ENCODE data around the gene HDAC9.

DNA sequence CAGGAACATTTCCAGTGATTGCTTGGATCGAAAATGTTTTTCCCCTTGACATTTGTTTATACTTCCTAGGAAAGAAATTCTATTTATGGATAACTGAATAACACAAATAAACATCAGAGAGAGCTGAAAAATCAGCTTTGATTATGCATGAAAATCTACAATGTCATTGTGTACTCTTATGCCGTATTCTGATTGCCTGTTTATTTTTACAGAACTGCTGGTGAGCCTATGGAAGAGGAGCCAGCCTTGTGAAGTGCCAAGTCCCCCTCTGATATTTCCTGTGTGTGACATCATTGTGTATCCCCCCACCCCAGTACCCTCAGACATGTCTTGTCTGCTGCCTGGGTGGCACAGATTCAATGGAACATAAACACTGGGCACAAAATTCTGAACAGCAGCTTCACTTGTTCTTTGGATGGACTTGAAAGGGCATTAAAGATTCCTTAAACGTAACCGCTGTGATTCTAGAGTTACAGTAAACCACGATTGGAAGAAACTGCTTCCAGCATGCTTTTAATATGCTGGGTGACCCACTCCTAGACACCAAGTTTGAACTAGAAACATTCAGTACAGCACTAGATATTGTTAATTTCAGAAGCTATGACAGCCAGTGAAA is 500.4 kb downstream of the HDAC9 start:
- TF ChIP-seq, protein P1, sequence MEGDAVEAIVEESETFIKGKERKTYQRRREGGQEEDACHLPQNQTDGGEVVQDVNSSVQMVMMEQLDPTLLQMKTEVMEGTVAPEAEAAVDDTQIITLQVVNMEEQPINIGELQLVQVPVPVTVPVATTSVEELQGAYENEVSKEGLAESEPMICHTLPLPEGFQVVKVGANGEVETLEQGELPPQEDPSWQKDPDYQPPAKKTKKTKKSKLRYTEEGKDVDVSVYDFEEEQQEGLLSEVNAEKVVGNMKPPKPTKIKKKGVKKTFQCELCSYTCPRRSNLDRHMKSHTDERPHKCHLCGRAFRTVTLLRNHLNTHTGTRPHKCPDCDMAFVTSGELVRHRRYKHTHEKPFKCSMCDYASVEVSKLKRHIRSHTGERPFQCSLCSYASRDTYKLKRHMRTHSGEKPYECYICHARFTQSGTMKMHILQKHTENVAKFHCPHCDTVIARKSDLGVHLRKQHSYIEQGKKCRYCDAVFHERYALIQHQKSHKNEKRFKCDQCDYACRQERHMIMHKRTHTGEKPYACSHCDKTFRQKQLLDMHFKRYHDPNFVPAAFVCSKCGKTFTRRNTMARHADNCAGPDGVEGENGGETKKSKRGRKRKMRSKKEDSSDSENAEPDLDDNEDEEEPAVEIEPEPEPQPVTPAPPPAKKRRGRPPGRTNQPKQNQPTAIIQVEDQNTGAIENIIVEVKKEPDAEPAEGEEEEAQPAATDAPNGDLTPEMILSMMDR (conservative IDR thresholded peaks at IDR 0.05; ENCODE audit: low read length): no peak
- no peak for TF ChIP-seq EZH2phosphoT487 (IDR thresholded peaks at IDR 0.05; ENCODE audit: borderline replicate concordance)

Measured in Loucy (cell line).